HG03432 (cell line): ENCODE data around the gene ASB7.
"Not testable (repeated sequence)": the region's sequence is repeated elsewhere in the genome, so short reads cannot be mapped to it uniquely, and the experiment has no call there.

Experiments used
- ATAC-seq: cut with Tn5 transposase; IDR thresholded peaks from one replicate; pipeline ENCODE4 v1.9.1; 2021; ENCODE audit warnings: mild to moderate bottlenecking, moderate library complexity; ENCODE audit not compliant: unreplicated experiment

Gene ASB7

GRCh38 chr15:100648951-100649350 lies 46.6 kb downstream of the ASB7 start:
- no peak for ATAC-seq

- ATAC-seq, result no peak
These were observed 48.3 kb downstream of the ASB7 start for GRCh38 chr15:100650685-100651084.

DNA sequence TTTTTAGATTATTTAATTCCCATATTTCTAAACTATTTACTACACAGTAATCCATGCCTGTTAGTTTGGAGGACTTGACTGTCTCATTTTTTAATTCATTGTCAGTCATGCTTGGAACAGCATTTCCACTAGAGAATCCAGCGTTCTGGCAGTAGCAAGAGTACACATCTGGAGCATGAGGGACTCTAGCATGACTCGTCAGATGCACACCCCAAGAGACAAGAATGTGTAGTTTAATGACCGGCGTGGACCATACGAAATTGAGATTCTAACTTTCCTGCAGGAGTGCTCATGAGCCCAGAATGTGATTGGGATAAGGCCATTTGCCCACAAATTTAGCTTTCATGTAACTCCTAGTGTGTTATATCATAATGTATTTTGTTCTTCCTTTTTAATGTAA lies 48.9 kb downstream of the ASB7 start:
- ATAC-seq, result no peak

DNA sequence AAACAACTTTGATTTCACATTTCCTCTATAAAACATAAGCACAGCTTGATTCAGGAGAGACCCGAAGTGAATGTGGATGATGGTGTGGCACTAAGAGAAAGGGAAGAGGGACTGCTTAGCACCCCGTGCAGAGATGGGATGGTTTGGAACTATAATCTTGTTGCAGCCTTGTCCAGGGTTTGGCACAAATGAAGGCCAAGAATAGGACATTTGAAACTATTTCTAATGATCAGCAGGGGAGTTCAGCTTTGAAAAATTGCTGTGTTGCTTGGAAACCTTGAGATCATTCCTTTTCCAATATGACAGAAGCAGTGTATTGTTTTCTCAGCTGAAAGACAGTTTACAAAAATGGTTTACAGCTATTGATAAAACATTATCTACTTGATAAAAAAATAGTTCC lies 49.7 kb downstream of the ASB7 start:
- ATAC-seq, result no peak

- no peak for ATAC-seq
These were observed 51.2 kb downstream of the ASB7 start for GRCh38 chr15:100653608-100654007.

GRCh38 chr15:100658895-100659294 lies 56.5 kb downstream of the ASB7 start:
- ATAC-seq, result no peak

- ATAC-seq, result no peak
These were observed 58.8 kb downstream of the ASB7 start for GRCh38 chr15:100661156-100661555.

DNA sequence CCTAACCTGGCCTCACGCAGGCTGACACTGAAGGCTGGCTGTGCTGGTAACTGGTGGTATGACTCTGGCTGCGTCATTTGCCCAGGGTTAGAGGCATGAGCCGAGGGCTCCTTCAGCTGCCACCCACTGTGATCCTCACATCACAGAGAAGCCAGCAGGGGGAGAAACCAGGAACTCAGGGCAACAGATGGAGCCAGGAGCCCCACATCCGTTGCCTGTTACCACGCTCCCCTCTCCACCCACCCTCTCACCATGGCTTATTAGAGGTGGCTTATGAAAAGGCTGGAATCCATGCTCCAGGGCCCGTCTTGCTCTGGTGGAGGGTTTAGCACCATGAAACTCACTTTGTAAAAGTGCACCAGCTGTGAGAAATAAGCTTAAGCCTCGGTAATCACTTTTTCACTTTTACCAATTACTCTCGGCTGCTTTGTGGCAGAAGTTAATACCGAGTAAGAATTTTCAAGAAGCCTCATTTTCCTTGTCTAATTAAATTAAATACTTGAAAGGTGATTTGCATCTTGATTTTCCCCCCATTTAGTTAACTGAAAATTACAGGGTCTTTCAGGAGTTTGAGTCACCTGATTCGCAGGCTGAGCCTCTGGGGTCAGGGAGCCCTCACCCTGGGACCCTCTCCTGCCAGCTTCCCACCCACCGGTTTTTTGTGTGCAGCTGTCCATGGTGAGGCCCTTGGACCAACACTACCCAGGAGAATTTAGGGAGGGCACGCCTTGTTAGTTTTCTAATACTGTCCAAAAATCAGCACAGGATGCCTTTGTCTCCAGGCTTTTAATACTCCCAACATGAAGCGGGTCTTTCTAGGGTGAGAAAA lies 60.9 kb downstream of the ASB7 start:
- no peak for ATAC-seq

GRCh38 chr15:100663915-100664281 lies 61.5 kb downstream of the ASB7 start:
- no peak for ATAC-seq

GRCh38 chr15:100665570-100665969 lies 63.2 kb downstream of the ASB7 start:
- no peak for ATAC-seq

DNA sequence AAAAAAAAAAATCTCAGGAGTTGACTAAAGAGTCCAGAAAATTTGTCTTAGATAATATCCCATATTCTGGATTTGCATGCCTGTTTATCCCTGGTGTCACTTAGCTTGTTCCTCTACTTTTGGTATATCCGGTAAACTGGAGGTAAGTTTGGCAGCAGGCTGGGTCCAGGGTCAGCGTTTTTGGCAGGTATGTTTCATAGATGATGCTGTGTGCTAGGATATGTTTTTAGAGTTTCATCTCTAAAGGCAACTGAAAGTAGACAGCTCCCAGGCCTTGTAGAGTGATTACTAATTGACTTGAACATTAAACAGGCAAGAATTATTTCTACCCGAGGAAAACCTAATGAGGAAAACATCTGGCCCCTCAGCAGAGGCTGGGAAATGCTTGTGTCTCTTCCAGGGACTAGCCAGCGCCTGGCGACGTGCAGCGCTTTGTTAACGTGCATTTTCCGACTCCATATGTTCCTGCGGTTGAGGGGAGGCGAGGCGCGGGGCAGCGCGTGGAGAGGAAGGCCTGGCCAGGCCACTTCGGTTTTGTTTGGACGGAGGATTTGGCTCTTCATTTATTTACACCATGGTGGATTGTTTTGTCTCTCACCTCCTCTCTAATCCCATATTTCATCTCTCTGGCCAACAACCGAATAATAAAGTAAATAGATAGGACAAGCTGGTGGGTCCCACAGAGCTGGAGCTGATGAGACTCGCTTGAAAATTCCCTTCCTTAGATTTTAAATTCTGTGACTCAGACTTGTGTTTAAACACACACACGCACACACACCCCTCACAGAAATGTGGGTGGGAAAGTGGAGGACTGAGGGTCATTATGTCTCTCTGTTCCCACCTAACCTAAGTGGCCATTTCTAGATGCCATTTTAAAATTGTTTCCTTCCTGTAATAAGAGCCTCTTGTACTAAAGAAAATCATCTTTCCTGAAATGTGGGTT lies 65.3 kb downstream of the ASB7 start:
- no peak for ATAC-seq

DNA sequence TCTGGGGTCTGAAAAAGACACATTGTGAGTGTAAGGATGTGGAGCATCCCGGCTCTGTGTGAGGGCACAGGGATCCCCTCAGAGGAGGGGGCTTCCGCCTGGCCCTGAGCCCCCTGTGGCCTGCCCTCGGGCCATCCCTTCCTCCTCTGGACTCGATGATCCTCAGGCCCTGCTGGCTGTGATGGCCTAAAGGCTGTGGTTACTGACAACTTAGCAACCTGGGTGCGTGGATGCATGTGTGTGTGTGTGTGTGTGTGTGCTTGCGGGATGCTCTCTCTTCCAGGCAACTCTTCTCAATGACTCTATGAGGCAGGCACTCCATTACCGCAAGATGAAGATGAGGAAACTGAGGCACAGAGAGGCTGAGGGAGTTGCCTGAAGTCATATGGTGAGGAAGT lies 66.0 kb downstream of the ASB7 start:
- no peak for ATAC-seq

DNA sequence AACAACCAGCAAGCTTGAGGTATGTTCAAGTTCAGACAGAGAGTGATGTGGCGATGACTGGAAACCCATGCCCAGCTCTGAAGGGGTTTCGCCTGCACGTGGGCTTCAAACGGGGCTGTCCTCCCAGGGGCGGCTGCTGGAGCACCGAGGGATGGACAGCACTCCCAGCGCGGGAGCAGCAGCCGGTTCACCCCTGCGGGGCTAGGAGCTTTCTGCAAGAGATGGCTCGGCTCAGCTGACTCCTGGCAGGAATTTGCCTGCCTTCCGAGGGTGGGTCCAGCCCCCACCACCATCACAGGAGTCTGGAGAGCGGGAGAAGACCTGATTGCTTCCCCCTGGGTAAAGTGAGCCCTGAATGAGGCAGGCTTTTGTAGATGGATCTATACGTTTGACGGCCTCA lies 66.9 kb downstream of the ASB7 start:
- no peak for ATAC-seq

DNA sequence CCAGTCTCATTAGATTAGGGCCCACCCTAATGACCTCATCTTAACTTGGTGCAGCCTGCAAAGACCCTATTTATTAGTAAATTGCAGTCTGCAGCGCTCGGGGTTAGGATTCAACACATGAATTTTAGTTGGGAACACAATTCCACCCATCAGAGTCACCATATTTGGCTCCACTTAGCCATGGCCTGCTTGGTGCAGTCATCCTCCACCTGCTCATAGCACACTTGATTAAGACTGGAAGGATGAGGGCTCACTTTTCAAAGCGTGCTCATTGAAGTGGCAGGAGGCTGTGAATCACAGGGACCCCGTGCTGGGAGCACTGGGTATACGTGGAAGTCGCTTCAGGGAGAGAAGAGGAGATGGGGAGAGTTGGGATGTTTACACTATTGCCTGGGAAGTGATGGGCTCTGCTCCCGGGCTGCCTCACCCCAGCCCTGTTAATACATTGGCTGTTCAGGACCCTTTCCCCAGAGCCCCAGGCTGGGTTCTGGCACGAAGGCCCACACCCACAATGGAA lies 68.2 kb downstream of the ASB7 start:
- no peak for ATAC-seq

DNA sequence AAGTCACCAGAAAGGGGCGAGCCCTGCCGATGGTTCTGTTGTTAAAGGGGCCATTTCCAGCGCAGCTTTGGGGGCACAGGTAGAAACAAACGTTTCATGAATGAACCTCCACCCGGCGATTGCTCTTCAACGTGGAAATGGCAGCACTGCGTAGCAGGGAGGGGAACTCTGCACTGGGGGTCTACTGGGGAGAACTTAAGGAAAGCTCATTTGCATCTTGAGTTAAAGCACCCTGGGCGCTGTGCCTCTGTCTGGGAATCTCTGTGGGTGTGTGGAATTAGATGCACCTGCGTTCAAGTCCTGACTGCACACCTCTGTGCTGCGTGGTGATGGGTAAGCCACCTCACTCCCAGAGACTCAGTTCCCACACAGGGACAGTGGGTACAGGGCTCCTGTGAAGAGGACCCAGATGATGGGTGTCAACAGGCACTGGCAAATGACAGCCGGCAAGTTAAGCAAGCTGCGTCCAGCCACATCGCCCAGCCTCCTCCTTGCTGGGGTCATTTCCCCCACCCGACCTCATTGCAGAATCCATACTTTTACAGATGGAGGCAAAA lies 68.8 kb downstream of the ASB7 start:
- no peak for ATAC-seq

GRCh38 chr15:100671858-100672543 lies 69.6 kb downstream of the ASB7 start:
- ATAC-seq, result no peak

- ATAC-seq, result no peak
These were observed 70.6 kb downstream of the ASB7 start for GRCh38 chr15:100672959-100673358.

DNA sequence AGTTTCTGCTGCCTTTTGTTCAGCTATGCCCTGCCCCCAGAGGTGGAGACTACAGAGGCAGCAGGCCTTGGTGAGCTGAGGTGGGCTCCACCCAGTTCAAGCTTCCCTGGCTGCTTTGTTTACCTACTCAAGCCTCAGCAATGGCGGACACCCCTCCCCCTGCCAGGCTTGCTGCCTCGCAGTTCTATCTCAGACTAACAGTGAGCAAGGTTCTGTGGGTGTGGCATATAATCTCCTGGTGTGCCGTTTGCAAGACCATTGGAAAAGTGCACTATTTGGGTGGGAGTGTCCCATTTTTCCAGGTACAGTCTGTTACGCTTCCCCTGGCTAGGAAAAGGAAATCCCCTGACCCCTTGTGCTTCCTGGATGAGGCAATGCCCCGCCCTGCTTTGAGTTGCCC lies 76.8 kb downstream of the ASB7 start:
- not testable (repeated sequence) for ATAC-seq

GRCh38 chr15:100680726-100681125 lies 78.3 kb downstream of the ASB7 start:
- ATAC-seq, result no peak

- ATAC-seq, result no peak
These were observed 79.0 kb downstream of the ASB7 start for GRCh38 chr15:100681335-100681746.

- no peak for ATAC-seq
These were observed 80.1 kb downstream of the ASB7 start for GRCh38 chr15:100682468-100682867.
